ENCODE measurements around the gene PDE6A. TPM values are rescaled to one million over a fixed set of nuclear protein-coding genes. Genes with fewer than 3 reads are reported as not detected.

The PDE6A gene
- total and polyA plus RNA-seq, 2 of the 13 experiments (the other 11 are each of a cell fraction or from before 2014, with no cell fraction given) = 0.01 TPM; not detected in 1

DNA sequence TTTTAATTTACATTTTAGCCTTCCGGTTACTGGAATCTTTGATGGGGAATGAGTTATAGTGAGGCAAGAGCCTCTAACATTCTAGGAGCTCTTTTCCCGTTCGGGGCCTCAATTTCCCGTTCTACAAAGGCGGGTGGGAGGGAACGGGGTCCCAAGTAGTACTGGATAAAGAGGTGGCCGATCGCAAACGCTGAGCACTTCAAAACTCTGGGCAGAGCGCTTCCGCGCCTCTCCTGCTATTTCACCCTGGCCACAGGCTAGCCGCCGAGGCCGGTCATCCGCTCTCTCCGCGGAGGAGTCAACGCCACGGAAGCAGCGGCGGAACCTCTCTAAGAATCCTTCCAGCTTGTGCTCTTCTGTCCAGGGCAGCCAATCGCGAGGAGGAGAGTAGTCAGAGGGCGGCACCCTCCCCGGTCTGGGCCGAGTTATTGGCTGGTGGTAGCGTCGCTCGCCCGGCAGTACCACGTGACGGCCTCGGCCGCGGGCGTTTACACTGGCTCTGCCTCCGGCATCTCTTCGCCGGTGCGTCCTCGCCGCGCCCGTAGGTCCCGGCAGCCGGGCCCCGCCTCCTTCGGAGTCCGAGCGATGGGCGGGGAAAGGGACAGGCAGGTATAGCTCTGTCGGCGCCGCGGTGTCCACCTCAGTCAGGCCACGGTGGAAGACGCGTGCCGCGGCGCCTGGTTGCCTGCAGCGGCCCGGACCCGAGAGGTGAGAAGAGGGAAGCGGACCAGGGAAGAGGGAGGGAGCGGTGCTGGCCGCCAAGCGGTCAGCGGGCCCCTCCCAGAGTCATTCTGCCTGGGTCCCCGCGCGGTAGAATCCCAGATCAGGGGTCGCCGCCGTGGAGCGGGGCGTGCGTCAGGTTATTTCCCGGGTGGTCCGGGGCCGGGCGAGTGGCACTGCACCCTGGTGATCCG is 15.9 kb upstream of the PDE6A start, which contains the start of gene SLC26A2 (continued):
- TF ChIP-seq, protein P1, sequence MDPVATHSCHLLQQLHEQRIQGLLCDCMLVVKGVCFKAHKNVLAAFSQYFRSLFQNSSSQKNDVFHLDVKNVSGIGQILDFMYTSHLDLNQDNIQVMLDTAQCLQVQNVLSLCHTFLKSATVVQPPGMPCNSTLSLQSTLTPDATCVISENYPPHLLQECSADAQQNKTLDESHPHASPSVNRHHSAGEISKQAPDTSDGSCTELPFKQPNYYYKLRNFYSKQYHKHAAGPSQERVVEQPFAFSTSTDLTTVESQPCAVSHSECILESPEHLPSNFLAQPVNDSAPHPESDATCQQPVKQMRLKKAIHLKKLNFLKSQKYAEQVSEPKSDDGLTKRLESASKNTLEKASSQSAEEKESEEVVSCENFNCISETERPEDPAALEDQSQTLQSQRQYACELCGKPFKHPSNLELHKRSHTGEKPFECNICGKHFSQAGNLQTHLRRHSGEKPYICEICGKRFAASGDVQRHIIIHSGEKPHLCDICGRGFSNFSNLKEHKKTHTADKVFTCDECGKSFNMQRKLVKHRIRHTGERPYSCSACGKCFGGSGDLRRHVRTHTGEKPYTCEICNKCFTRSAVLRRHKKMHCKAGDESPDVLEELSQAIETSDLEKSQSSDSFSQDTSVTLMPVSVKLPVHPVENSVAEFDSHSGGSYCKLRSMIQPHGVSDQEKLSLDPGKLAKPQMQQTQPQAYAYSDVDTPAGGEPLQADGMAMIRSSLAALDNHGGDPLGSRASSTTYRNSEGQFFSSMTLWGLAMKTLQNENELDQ (CRISPR knock-in tag; IDR thresholded peaks at IDR 0.05; ENCODE audit: borderline replicate concordance) = no peak
- TF ChIP-seq ZNF20 (CRISPR knock-in tag; IDR thresholded peaks at IDR 0.05) = no peak
- no peak for TF ChIP-seq NR2F2 (IDR thresholded peaks at IDR 0.05; ENCODE audit: borderline replicate concordance, low read depth)
- peak; percentile 85 to 91 for TF ChIP-seq POLR2A (IDR thresholded peaks at IDR 0.05; ENCODE audit: insufficient read depth in 1 of 2, low read depth in 2 of 2, low read length in 2 of 2)
- TF ChIP-seq, protein P2, sequence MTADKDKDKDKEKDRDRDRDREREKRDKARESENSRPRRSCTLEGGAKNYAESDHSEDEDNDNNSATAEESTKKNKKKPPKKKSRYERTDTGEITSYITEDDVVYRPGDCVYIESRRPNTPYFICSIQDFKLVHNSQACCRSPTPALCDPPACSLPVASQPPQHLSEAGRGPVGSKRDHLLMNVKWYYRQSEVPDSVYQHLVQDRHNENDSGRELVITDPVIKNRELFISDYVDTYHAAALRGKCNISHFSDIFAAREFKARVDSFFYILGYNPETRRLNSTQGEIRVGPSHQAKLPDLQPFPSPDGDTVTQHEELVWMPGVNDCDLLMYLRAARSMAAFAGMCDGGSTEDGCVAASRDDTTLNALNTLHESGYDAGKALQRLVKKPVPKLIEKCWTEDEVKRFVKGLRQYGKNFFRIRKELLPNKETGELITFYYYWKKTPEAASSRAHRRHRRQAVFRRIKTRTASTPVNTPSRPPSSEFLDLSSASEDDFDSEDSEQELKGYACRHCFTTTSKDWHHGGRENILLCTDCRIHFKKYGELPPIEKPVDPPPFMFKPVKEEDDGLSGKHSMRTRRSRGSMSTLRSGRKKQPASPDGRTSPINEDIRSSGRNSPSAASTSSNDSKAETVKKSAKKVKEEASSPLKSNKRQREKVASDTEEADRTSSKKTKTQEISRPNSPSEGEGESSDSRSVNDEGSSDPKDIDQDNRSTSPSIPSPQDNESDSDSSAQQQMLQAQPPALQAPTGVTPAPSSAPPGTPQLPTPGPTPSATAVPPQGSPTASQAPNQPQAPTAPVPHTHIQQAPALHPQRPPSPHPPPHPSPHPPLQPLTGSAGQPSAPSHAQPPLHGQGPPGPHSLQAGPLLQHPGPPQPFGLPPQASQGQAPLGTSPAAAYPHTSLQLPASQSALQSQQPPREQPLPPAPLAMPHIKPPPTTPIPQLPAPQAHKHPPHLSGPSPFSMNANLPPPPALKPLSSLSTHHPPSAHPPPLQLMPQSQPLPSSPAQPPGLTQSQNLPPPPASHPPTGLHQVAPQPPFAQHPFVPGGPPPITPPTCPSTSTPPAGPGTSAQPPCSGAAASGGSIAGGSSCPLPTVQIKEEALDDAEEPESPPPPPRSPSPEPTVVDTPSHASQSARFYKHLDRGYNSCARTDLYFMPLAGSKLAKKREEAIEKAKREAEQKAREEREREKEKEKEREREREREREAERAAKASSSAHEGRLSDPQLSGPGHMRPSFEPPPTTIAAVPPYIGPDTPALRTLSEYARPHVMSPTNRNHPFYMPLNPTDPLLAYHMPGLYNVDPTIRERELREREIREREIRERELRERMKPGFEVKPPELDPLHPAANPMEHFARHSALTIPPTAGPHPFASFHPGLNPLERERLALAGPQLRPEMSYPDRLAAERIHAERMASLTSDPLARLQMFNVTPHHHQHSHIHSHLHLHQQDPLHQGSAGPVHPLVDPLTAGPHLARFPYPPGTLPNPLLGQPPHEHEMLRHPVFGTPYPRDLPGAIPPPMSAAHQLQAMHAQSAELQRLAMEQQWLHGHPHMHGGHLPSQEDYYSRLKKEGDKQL (CRISPR knock-in tag; IDR thresholded peaks at IDR 0.05; ENCODE audit: low read depth) = no peak
- TF ChIP-seq SCMH1 (CRISPR knock-in tag; IDR thresholded peaks at IDR 0.05; ENCODE audit: borderline replicate concordance) = no peak
- TF ChIP-seq, protein P3, sequence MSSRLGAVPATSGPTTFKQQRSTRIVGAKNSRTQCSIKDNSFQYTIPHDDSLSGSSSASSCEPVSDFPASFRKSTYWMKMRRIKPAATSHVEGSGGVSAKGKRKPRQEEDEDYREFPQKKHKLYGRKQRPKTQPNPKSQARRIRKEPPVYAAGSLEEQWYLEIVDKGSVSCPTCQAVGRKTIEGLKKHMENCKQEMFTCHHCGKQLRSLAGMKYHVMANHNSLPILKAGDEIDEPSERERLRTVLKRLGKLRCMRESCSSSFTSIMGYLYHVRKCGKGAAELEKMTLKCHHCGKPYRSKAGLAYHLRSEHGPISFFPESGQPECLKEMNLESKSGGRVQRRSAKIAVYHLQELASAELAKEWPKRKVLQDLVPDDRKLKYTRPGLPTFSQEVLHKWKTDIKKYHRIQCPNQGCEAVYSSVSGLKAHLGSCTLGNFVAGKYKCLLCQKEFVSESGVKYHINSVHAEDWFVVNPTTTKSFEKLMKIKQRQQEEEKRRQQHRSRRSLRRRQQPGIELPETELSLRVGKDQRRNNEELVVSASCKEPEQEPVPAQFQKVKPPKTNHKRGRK (CRISPR knock-in tag; IDR thresholded peaks at IDR 0.05) = no peak
- peak; percentile 98 for TF ChIP-seq ZSCAN29 (CRISPR knock-in tag; conservative IDR thresholded peaks at IDR 0.05)
- TF ChIP-seq, protein P4, sequence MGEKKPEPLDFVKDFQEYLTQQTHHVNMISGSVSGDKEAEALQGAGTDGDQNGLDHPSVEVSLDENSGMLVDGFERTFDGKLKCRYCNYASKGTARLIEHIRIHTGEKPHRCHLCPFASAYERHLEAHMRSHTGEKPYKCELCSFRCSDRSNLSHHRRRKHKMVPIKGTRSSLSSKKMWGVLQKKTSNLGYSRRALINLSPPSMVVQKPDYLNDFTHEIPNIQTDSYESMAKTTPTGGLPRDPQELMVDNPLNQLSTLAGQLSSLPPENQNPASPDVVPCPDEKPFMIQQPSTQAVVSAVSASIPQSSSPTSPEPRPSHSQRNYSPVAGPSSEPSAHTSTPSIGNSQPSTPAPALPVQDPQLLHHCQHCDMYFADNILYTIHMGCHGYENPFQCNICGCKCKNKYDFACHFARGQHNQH (CRISPR knock-in tag; IDR thresholded peaks at IDR 0.05) = peak; percentile 57; the same call in 1 of the 2 replicates
- TF ChIP-seq HMGA1 (CRISPR knock-in tag; conservative IDR thresholded peaks at IDR 0.05) = no peak
- TF ChIP-seq PHB2 (IDR thresholded peaks at IDR 0.05; ENCODE audit: partially characterized antibody) = no peak
- 0 out of 2 replicates have a peak, but pooled peaks have one; percentile 21 for TF ChIP-seq ZNF567 (CRISPR knock-in tag; IDR thresholded peaks at IDR 0.05; ENCODE audit: borderline replicate concordance)
- TF ChIP-seq, protein P5, sequence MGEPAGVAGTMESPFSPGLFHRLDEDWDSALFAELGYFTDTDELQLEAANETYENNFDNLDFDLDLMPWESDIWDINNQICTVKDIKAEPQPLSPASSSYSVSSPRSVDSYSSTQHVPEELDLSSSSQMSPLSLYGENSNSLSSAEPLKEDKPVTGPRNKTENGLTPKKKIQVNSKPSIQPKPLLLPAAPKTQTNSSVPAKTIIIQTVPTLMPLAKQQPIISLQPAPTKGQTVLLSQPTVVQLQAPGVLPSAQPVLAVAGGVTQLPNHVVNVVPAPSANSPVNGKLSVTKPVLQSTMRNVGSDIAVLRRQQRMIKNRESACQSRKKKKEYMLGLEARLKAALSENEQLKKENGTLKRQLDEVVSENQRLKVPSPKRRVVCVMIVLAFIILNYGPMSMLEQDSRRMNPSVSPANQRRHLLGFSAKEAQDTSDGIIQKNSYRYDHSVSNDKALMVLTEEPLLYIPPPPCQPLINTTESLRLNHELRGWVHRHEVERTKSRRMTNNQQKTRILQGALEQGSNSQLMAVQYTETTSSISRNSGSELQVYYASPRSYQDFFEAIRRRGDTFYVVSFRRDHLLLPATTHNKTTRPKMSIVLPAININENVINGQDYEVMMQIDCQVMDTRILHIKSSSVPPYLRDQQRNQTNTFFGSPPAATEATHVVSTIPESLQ (CRISPR knock-in tag; conservative IDR thresholded peaks at IDR 0.05) = no peak
- TF ChIP-seq EED (CRISPR knock-in tag; IDR thresholded peaks at IDR 0.05) = no peak
- no peak for TF ChIP-seq GLI4 (CRISPR knock-in tag; IDR thresholded peaks at IDR 0.05; ENCODE audit: borderline replicate concordance)
